Ishikawa (cell line): ENCODE data around the gene PDIA5.

ENCODE experiments used
- CEBPB ChIP-seq: IDR thresholded peaks from 2 replicates; pipeline ENCODE4 v1.6.1; 2012
- CREB1 ChIP-seq: IDR thresholded peaks from 2 replicates; pipeline ENCODE4 v1.6.1; 2012; ENCODE audit warnings: low read depth
- EGR1 ChIP-seq: IDR thresholded peaks from 2 replicates; pipeline ENCODE4 v1.6.1; 2012
- EP300 ChIP-seq: IDR thresholded peaks from 2 replicates; pipeline ENCODE4 v1.6.1; 2012; ENCODE audit warnings: borderline replicate concordance
- FOXM1 ChIP-seq: IDR thresholded peaks from 2 replicates; pipeline ENCODE4 v1.6.1; 2012; ENCODE audit warnings: low read depth, borderline replicate concordance
- MAX ChIP-seq: IDR thresholded peaks from 2 replicates; pipeline ENCODE4 v1.6.1; 2012
- NFIC ChIP-seq: IDR thresholded peaks from 2 replicates; pipeline ENCODE4 v1.6.1; 2012
- RAD21 ChIP-seq: IDR thresholded peaks from 2 replicates; pipeline ENCODE4 v1.6.1; 2012; ENCODE audit warnings: low read depth
- REST ChIP-seq: IDR thresholded peaks from 2 replicates; pipeline ENCODE4 v1.6.1; 2012; ENCODE audit warnings: low read depth, mild to moderate bottlenecking
- TAF1 ChIP-seq: IDR thresholded peaks from 2 replicates; pipeline ENCODE4 v1.6.1; 2012; ENCODE audit warnings: low read depth, mild to moderate bottlenecking
- TCF12 ChIP-seq: IDR thresholded peaks from 2 replicates; pipeline ENCODE4 v1.6.1; 2012; ENCODE audit warnings: low read depth
- TEAD4 ChIP-seq: IDR thresholded peaks from 2 replicates; pipeline ENCODE4 v1.6.1; 2012
- USF1 ChIP-seq: IDR thresholded peaks from 2 replicates; pipeline ENCODE4 v1.6.1; 2012
- YY1 ChIP-seq: IDR thresholded peaks from 2 replicates; pipeline ENCODE4 v1.6.1; 2012; ENCODE audit warnings: low read depth
- ZBTB7A ChIP-seq: IDR thresholded peaks from 2 replicates; pipeline ENCODE4 v1.6.1; 2012; ENCODE audit warnings: low read depth

Gene PDIA5

DNA sequence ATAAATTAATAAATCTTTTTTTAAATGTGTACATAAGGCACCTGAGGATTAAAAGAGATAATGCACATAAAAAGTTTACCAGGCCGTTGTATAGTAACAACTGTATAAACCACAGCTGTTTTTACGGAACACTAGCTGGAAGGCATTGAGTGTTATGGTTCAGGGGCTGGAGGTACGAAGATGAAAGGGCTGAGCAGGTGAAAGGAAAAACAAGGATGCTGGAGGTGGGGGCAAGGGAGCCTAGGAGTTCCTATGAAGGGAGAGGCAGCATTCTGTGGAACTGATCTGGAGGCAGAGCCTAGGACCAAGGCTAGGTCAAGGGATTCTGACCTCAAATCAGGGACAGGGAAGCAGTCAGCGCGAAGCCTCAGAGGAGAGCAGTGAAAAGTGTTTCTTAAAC lies 47.2 kb upstream of the PDIA5 start:
- TF ChIP-seq TAF1 = no peak
- TF ChIP-seq YY1 = no peak
- TF ChIP-seq RAD21 = no peak
- TF ChIP-seq NFIC = no peak
- TF ChIP-seq EP300 = no peak
- no peak for TF ChIP-seq ZBTB7A

GRCh38 chr3:123020709-123021108 lies 46.1 kb upstream of the PDIA5 start:
- TF ChIP-seq ZBTB7A (no peak), TCF12 (no peak), EP300 (no peak), CEBPB (no peak), REST (no peak), YY1 (no peak), RAD21 (no peak), TAF1 (no peak), EGR1 (no peak), TEAD4 (no peak), MAX (no peak), NFIC (no peak), CREB1 (no peak)

GRCh38 chr3:123021388-123021787 lies 45.4 kb upstream of the PDIA5 start:
- TF ChIP-seq CEBPB (no peak), TAF1 (no peak), YY1 (no peak), TCF12 (no peak), ZBTB7A (no peak)

GRCh38 chr3:123021996-123022510 lies 44.8 kb upstream of the PDIA5 start:
- TF ChIP-seq TCF12 (no peak), EGR1 (no peak), YY1 (no peak), USF1 (no peak), TEAD4 (no peak), RAD21 (no peak), EP300 (no peak), ZBTB7A (no peak), CREB1 (no peak)

DNA sequence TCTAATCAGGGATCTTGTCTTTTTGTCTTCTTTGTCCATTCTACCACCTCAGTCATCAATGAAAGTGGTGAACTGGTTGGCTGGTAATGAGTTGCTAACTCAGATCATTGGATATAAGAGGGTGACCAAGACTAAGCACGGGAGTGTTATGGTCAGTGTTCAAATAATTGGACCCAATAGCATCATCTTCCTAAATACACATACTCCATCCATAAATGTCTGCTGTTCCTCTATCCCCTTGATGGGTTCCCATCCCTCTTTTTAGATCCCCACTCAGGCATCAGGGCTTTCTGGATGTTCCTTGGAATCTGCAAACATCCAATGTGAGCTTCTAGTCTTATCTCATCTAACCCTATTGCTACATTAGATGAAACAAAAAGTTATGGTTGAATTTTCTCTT lies 42.8 kb upstream of the PDIA5 start:
- TF ChIP-seq TCF12 = no peak
- TF ChIP-seq TEAD4 = no peak
- no peak for TF ChIP-seq ZBTB7A
- no peak for TF ChIP-seq CREB1
- no peak for TF ChIP-seq MAX
- TF ChIP-seq FOXM1 = no peak
- TF ChIP-seq EGR1 = no peak
- TF ChIP-seq TAF1 = no peak
- no peak for TF ChIP-seq USF1
- TF ChIP-seq YY1 = no peak

DNA sequence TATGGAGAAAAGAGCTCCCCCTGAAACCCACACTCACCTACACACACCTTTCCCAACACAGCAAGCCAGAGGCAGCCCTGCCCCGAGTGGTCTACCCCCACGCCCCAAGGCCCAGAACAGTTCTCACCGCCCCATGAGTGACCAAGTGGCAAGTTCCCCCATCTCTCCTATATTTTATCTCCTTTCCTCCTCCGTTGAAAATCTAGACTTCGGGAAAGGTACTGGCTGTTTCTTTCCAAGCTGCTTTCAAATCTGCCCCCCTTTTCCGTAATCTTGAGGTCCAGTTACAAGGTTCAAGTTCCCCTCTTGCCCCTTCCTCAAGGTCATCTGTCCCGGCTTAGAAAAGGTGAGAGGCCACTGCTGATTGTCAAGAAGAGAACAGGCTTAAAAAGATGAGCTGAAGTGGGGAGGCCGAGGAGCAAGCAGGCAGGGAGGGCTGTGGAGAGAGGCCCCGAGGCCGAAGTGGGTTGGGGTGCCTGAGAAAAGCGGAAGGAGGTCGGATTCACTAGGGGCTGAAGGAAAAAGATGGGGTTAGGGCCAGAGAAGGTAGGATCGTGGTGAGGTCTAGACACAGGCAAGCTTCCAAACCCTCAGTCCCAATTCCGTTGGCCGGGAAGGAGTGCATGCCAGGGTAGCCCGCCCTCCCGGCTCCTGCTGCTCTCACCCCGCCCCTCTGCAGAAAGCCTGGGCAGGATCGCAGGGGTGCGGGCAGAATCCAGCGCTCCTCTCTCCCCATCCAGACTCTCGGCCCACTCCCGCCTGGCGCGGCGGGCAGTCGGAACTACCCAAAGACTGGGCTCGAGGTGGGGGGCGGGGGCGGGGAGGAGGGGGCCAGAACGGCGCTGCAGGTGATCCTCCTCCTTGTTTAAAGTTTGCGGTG lies 40.9 kb upstream of the PDIA5 start:
- TF ChIP-seq EP300 (no peak), YY1 (no peak), TCF12 (no peak), TAF1 (no peak), REST (no peak), MAX (no peak), RAD21 (no peak), USF1 (no peak), CREB1 (no peak), NFIC (no peak), TEAD4 (no peak)
